ENCODE results near the gene ATP2B3. TPM values are rescaled to one million over a fixed set of nuclear protein-coding genes. Genes with fewer than 3 reads are reported as not detected.

ATP2B3 gene
- total RNA-seq, 1 donor from 2014 or later, result 0.37 TPM

DNA sequence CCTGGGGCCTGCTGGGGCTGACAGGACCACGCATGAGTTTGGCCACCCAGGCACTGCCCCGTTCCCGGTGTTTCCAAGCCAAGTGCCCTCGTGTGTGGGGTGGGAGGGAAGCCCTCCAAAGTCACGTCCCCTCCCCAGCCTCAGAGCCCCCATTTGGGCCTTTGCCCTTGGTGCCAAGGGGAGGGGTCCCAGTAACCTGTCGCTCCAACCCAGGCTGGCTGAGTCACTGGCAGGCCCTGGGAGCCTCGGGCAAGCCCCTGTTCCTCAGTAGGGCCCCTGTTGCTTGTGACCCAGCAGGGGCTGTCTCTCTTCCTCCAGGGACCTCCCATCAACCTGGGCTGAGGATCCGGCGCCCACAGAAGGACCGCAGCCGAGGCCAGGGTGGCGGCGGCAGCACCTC lies 36.4 kb upstream of the ATP2B3 start:
- Mint-ChIP-seq H3K27me3 (ENCODE audit: low read depth) (no peaks in the 10 kb centered on the region), H3K36me3 (ENCODE audit: low read depth) (no peaks in the 10 kb centered on the region), H3K9me3 (ENCODE audit: low read depth) (peaks cover 6% of the 10 kb centered on the region), H3K27ac (ENCODE audit: unreplicated experiment) (no peak overlapping the region), H3K4me3 (ENCODE audit: unreplicated experiment) (no peak overlapping the region), H3K4me1 (ENCODE audit: low read depth) (peaks cover 26% of the 10 kb centered on the region)
- TF ChIP-seq, protein P1, sequence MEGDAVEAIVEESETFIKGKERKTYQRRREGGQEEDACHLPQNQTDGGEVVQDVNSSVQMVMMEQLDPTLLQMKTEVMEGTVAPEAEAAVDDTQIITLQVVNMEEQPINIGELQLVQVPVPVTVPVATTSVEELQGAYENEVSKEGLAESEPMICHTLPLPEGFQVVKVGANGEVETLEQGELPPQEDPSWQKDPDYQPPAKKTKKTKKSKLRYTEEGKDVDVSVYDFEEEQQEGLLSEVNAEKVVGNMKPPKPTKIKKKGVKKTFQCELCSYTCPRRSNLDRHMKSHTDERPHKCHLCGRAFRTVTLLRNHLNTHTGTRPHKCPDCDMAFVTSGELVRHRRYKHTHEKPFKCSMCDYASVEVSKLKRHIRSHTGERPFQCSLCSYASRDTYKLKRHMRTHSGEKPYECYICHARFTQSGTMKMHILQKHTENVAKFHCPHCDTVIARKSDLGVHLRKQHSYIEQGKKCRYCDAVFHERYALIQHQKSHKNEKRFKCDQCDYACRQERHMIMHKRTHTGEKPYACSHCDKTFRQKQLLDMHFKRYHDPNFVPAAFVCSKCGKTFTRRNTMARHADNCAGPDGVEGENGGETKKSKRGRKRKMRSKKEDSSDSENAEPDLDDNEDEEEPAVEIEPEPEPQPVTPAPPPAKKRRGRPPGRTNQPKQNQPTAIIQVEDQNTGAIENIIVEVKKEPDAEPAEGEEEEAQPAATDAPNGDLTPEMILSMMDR (IDR thresholded peaks at IDR 0.05), result no peak
- no peak for DNase-seq (ENCODE audit: low spot score)

DNA sequence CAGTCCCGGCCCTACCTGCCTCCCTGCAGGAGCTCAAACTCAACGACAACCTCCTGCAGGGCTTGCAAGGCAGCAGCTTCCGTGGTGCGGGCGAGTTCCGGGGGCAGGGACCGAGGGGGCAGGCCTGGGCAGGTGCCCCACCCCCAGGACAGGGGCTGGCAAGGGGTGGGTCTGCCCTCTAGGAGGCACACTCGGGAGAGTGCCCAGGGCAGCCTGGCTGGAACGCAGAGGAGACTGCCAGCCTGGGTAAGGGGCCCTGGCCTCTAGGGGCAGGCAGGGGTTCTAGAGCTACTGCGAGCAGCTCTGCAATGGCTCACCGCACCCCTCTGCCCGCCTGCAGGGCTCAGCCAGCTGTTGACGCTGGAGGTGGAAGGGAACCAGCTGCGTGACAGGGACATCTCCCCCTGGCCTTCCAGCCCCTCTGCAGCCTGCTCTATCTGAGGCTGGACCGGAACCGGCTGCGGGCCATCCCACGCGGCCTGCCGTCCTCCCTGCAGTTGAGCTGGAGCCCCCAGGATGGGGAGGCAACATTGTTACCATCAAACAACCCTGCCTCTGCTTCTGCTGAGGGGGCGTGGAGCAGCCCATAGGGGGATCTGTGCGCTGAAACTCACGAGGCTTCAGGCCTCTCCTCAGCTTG lies 34.9 kb upstream of the ATP2B3 start:
- peaks cover 27% of the 10 kb centered on the region for H3K4me1 Mint-ChIP-seq (ENCODE audit: low read depth)
- peaks cover 6% of the 10 kb centered on the region for H3K9me3 Mint-ChIP-seq (ENCODE audit: low read depth)
- H3K4me3 Mint-ChIP-seq (ENCODE audit: unreplicated experiment), result no peak overlapping the region
- no peaks in the 10 kb centered on the region for H3K36me3 Mint-ChIP-seq (ENCODE audit: low read depth)
- H3K27me3 Mint-ChIP-seq (ENCODE audit: low read depth), result no peaks in the 10 kb centered on the region
- H3K27ac Mint-ChIP-seq (ENCODE audit: unreplicated experiment), result no peak overlapping the region
- TF ChIP-seq, protein P1 (IDR thresholded peaks at IDR 0.05), result no peak
- no peak for DNase-seq (ENCODE audit: low spot score)

DNA sequence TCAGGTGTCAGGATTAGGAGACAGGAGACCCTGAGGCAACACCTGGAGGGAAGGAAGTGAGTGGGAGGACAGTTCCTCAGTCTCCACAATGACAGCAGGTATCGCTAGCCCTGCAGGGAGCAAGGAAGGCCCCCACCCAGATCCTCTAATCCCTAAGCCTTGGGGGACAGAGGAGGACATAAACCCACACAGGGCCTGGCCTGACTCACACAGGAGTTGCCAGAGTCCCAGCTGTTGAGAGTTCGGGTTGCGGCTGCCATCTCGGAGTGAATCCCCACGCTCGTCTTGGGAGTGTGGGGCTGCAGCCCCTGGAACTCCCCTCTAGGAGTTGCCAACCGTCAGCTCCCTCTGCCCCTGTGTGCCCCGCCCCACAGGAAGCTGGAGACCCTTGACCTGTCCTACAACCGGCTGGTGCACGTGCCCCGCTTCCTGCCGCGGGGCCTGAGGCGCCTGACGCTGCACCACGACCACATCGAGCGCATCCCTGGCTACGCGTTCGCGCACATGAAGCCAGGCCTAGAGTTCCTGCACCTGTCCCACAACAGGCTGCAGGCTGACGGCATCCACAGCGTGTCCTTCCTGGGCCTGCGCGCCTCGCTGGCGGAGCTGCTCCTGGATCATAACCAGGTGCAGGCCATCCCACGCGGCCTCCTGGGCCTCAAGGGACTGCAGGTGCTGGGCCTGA lies 31.9 kb upstream of the ATP2B3 start:
- H3K9me3 Mint-ChIP-seq (ENCODE audit: low read depth), result peaks cover 2% of the 10 kb centered on the region
- no peak for DNase-seq (ENCODE audit: low spot score)
- peaks cover 48% of the 10 kb centered on the region for H3K4me1 Mint-ChIP-seq (ENCODE audit: low read depth)
- no peak overlapping the region for H3K4me3 Mint-ChIP-seq (ENCODE audit: unreplicated experiment)
- H3K27ac Mint-ChIP-seq (ENCODE audit: unreplicated experiment), result peak overlapping the region; percentile 17
- TF ChIP-seq, protein P1 (IDR thresholded peaks at IDR 0.05), result no peak
- H3K36me3 Mint-ChIP-seq (ENCODE audit: low read depth), result no peaks in the 10 kb centered on the region
- H3K27me3 Mint-ChIP-seq (ENCODE audit: low read depth), result no peaks in the 10 kb centered on the region

DNA sequence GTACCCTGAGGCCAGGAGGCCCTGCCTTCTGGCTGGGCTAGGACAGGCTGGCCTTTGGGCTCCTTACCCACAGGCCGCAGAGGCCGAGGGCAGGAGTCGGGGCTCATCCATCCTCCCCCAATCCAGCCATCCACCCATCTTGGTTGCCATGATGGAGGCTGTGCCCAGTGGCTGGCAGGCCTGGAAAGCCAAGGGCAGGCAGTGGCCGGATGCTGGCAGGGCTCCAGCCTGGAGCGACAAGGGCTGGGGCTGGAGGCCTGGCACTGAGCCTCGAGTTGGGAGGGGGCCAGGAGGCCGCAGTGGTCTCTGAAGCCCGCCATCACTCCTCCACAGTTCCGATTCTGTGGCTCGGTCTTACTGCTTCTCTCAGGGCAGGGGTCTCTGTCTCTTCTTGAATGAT lies 31.3 kb upstream of the ATP2B3 start:
- Mint-ChIP-seq H3K4me3 (ENCODE audit: unreplicated experiment) (no peak overlapping the region), H3K4me1 (ENCODE audit: low read depth) (peaks cover 54% of the 10 kb centered on the region), H3K36me3 (ENCODE audit: low read depth) (no peaks in the 10 kb centered on the region), H3K27ac (ENCODE audit: unreplicated experiment) (no peak overlapping the region), H3K27me3 (ENCODE audit: low read depth) (no peaks in the 10 kb centered on the region), H3K9me3 (ENCODE audit: low read depth) (peaks cover 2% of the 10 kb centered on the region)
- TF ChIP-seq, protein P1 (IDR thresholded peaks at IDR 0.05), result no peak
- DNase-seq (ENCODE audit: low spot score), result no peak

DNA sequence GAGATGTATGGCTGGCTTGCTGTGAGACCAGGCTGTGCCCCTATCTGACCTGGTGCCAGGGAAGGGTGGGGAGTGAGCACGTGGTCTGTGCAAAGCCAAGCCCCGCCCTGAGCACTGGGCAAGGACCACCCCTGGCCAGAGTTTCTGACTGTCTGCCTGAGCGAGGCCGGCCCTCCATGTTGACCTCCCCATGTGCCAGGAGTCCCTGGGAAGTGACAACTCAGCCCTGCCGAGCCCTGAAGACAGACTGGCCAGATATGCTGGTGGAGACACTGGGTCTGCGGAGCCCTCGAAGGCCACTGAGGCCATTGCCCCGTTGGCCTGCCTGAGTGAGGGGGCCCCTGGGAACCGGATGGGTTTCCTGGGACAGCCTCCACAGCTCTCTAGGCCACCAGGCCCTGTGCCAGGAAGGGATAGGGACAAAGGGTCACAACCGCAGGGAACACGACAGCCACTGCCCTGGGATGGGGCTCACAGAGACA lies 29.8 kb upstream of the ATP2B3 start:
- Mint-ChIP-seq H3K4me1 (ENCODE audit: low read depth) (peaks cover 66% of the 10 kb centered on the region), H3K27ac (ENCODE audit: unreplicated experiment) (peak overlapping the region; percentile 87), H3K27me3 (ENCODE audit: low read depth) (no peaks in the 10 kb centered on the region), H3K9me3 (ENCODE audit: low read depth) (peaks cover 2% of the 10 kb centered on the region), H3K36me3 (ENCODE audit: low read depth) (no peaks in the 10 kb centered on the region), H3K4me3 (ENCODE audit: unreplicated experiment) (peak overlapping the region; percentile 31)
- TF ChIP-seq, protein P1 (IDR thresholded peaks at IDR 0.05), result no peak
- DNase-seq (ENCODE audit: low spot score), result no peak
